ENCODE data around the gene PPIB. TPM values are rescaled to one million over a fixed set of nuclear protein-coding genes. Genes with fewer than 3 reads are reported as not detected.

The PPIB gene
- total and polyA plus RNA-seq, 9 of the 15 experiments (the other 6 are each of a cell fraction or from before 2014, with no cell fraction given) = 306 to 746 (median 439) TPM

- Histone ChIP-seq H3K9me1 (ENCODE audit: control insufficient read depth, insufficient read depth, low read length) (no peaks in the 10 kb centered on the region), H3K27ac (ENCODE audit: extremely low read depth, low read depth, low read length) (no peak overlapping the region), H2AFZ (ENCODE audit: low read depth, low read length) (no peak overlapping the region), H4K20me1 (replicated peaks; ENCODE audit: control insufficient read depth, insufficient read depth, low read length) (no peaks in the 10 kb centered on the region), H3K27me3 (ENCODE audit: control insufficient read depth in 2 of 2, insufficient read depth in 2 of 2, low read length in 2 of 2) (no peaks in the 10 kb centered on the region), H3K9ac (ENCODE audit: insufficient read depth in 1 of 2, low read depth in 2 of 2, low read length in 2 of 2) (no peak overlapping the region), H3K79me2 (ENCODE audit: control insufficient read depth, insufficient read depth, low read length) (no peaks in the 10 kb centered on the region), H3K4me2 (ENCODE audit: insufficient read depth, low read length) (no peak overlapping the region), H3K9me3 (replicated peaks; ENCODE audit: control insufficient read depth, insufficient read depth, low read depth, low read length) (no peaks in the 10 kb centered on the region), H3K4me1 (replicated peaks in 1 of 2; ENCODE audit: control insufficient read depth in 2 of 2, insufficient read depth in 2 of 2, low read length in 2 of 2) (no peaks in the 10 kb centered on the region), H3K36me3 (ENCODE audit: control insufficient read depth, insufficient read depth, low read length) (peaks cover 78% of the 10 kb centered on the region), H3K4me3 (no peak overlapping the region)
- DNase-seq (ENCODE audit: extremely low read depth in 1 of 4, low spot score in 3 of 4) (no peak), ATAC-seq (no peak), FAIRE-seq (no peak)
- in situ Hi-C loops (cut with MboI) (no loop called here), intact Hi-C loops (cut with micrococcal nuclease) (no loop called here)
- no peak for TF ChIP-seq SNRNP70 (optimal IDR thresholded peaks at IDR 0.05; ENCODE audit: low read depth, low read length)
- no peak for TF ChIP-seq PPARD (CRISPR knock-in tag; IDR thresholded peaks at IDR 0.05)
- no peak for TF ChIP-seq ZNF445 (CRISPR knock-in tag; IDR thresholded peaks at IDR 0.05; ENCODE audit: low read depth)
- TF ChIP-seq POLR3A (IDR thresholded peaks at IDR 0.05; ENCODE audit: borderline replicate concordance, extremely low read depth, insufficient read depth, insufficient read length) = no peak
- no peak for TF ChIP-seq ETS1 (conservative IDR thresholded peaks at IDR 0.05; ENCODE audit: control insufficient read depth, low read depth, low read length)
- no peak for TF ChIP-seq ZNF318 (IDR thresholded peaks at IDR 0.05; ENCODE audit: borderline replicate concordance in 1 of 2, low read depth in 1 of 2)
- TF ChIP-seq HNRNPH1 (optimal IDR thresholded peaks at IDR 0.05; ENCODE audit: low read depth, low read length) = no peak
- TF ChIP-seq ZNF274 (IDR thresholded peaks at IDR 0.05; ENCODE audit: borderline replicate concordance, low read depth, low read length) = no peak
- TF ChIP-seq ETV1 (tag; conservative IDR thresholded peaks at IDR 0.05; ENCODE audit: low read depth) = no peak
- CTCF ChIA-PET (ENCODE audit: low intra/inter-chr PET ratio) = no interaction called here
- WGBS (ENCODE audit: insufficient coverage, low coverage, missing lambda C conversion rate) = 93% methylated on average over 4 of the region's 4 CpGs
- POLR2A ChIA-PET = interaction anchor here (2.2 kb wide), 1 partner anchor 10 kb away, joined by 11 read pairs; no protein-coding TSS in a partner anchor
- no TSS peak for BruUV-seq (replicated peaks)
Observed at GRCh38 chr15:64121614-64122013, 41.2 kb downstream of the PPIB start.

All from K562 (cell line).